ENCODE data around the gene LRFN5. TPM values are rescaled to one million over a fixed set of nuclear protein-coding genes. Genes with fewer than 3 reads are reported as not detected.

Gene LRFN5
- total and polyA plus RNA-seq, 10 of the 15 experiments (the other 5 are each of a cell fraction or from before 2014, with no cell fraction given): 0.06 to 1.2 TPM; not detected in 8

- TF ChIP-seq IRF3 (IDR thresholded peaks at IDR 0.05): no peak
- no peak for TF ChIP-seq ATF3 (IDR thresholded peaks at IDR 0.05; ENCODE audit: borderline replicate concordance, extremely low read depth, low read depth, low read length)
- TF ChIP-seq CEBPZ (IDR thresholded peaks at IDR 0.05; ENCODE audit: low read depth, low read length): no peak
Measured at GRCh38 chr14:41642367-41642766, 35.7 kb downstream of the LRFN5 start (continued).

GRCh38 chr14:41642789-41643188, 36.1 kb downstream of the LRFN5 start:
- Histone ChIP-seq H3K36me3 (ENCODE audit: control insufficient read depth in 2 of 2, insufficient read depth in 2 of 2, low read length in 1 of 2) (no peaks in the 10 kb centered on the region), H3K4me2 (ENCODE audit: control insufficient read depth, insufficient read depth) (no peak overlapping the region), H3K4me3 (no peak overlapping the region), H3K79me2 (ENCODE audit: control insufficient read depth, insufficient read depth, low read length) (no peaks in the 10 kb centered on the region), H3K27me3 (replicated peaks in 1 of 2; ENCODE audit: control insufficient read depth in 2 of 2, insufficient read depth in 2 of 2, low read length in 1 of 2) (no peaks in the 10 kb centered on the region), H3K27ac (ENCODE audit: control insufficient read depth, insufficient read depth) (no peak overlapping the region), H3K9ac (ENCODE audit: control insufficient read depth, insufficient read depth, low read length) (no peak overlapping the region), H3K9me3 (replicated peaks; ENCODE audit: control insufficient read depth, insufficient read depth, low read length) (no peaks in the 10 kb centered on the region), H3K4me1 (ENCODE audit: control insufficient read depth, insufficient read depth, low read length) (no peaks in the 10 kb centered on the region), H2AFZ (ENCODE audit: control insufficient read depth, low read depth, low read length) (no peak overlapping the region), H4K20me1 (ENCODE audit: control insufficient read depth, insufficient read depth) (no peaks in the 10 kb centered on the region)
- ATAC-seq (no peak), DNase-seq (ENCODE audit: low read depth, low spot score) (no peak), FAIRE-seq (no peak)
- WGBS (ENCODE audit: insufficient coverage, insufficient replicate concordance, low lambda C conversion rate, missing lambda C conversion rate): 46% methylated on average over 2 of the region's 2 CpGs
- intact Hi-C loops (cut with micrococcal nuclease; ENCODE audit: unreplicated experiment): no loop called here
- POLR2A ChIA-PET: no interaction called here
- in situ Hi-C loops (cut with MboI): no loop called here
- RAD21 ChIA-PET (ENCODE audit: unreplicated experiment): no interaction called here
- BruUV-seq (replicated peaks): no TSS peak
- CTCF ChIA-PET: interaction anchor here (0.6 kb wide), 1 partner anchor 42 kb away, joined by 3 read pairs; no protein-coding TSS in a partner anchor
- SMC1A ChIA-PET (ENCODE audit: uncharacterized antibody, unreplicated experiment): no interaction called here
- TF ChIP-seq EZH2 (IDR thresholded peaks at IDR 0.05; ENCODE audit: borderline replicate concordance, control insufficient read depth, low read depth, low read length) (no peak), ELK1 (IDR thresholded peaks at IDR 0.05; ENCODE audit: low read depth, low read length) (no peak), HDAC2 (IDR thresholded peaks at IDR 0.05) (no peak), RELB (IDR thresholded peaks at IDR 0.05; ENCODE audit: low read depth) (no peak), NBN (IDR thresholded peaks at IDR 0.05) (no peak), HCFC1 (IDR thresholded peaks at IDR 0.05; ENCODE audit: low read length) (no peak), E4F1 (IDR thresholded peaks at IDR 0.05; ENCODE audit: borderline replicate concordance, partially characterized antibody) (no peak), SREBF1 (IDR thresholded peaks at IDR 0.05; ENCODE audit: low read length) (no peak), ATF3 (IDR thresholded peaks at IDR 0.05; ENCODE audit: borderline replicate concordance, extremely low read depth, low read depth, low read length) (no peak), TBL1XR1 (IDR thresholded peaks at IDR 0.05; ENCODE audit: low read depth, low read length) (no peak)

All from GM12878 (cell line).